GM03348 (cell line): ENCODE data around the gene SOWAHC.
A peak's percentile ranks its signal among the peaks of the same experiment; 100 is the strongest.
"Not testable (repeated sequence)": the region's sequence is repeated elsewhere in the genome, so short reads cannot be mapped to it uniquely, and the experiment has no call there.

ENCODE experiments used
- DNase-seq: peaks from one replicate; pipeline ENCODE4 v3.0.0; 2012; ENCODE audit warnings: low spot score

SOWAHC gene

GRCh38 chr2:109613922-109614714 lies at the start of gene SOWAHC, which contains the start of gene SEPTIN10:
SOWAHC (plus strand) TSS chr2:109614364; CDS start chr2:109614490, 126 bp downstream.
SEPTIN10 (minus strand) TSS chr2:109613966; CDS start chr2:109613827, 139 bp downstream.
- DNase-seq: peak; percentile 99

GRCh38 chr2:109575373-109575772 lies 38.8 kb upstream of the SOWAHC start:
- DNase-seq: no peak

GRCh38 chr2:109577630-109578029 lies 36.5 kb upstream of the SOWAHC start:
- not testable (repeated sequence) for DNase-seq

- DNase-seq: no peak
These were observed 31.0 kb upstream of the SOWAHC start for GRCh38 chr2:109582928-109583895.

GRCh38 chr2:109586687-109587086 lies 27.5 kb upstream of the SOWAHC start:
- no peak for DNase-seq

GRCh38 chr2:109591206-109591605 lies 23.0 kb upstream of the SOWAHC start:
- no peak for DNase-seq

- no peak for DNase-seq
These were observed 21.3 kb upstream of the SOWAHC start for GRCh38 chr2:109592905-109593304.

GRCh38 chr2:109594246-109594885 lies 19.8 kb upstream of the SOWAHC start:
- DNase-seq: no peak

GRCh38 chr2:109595644-109596043 lies 18.5 kb upstream of the SOWAHC start:
- no peak for DNase-seq

- no peak for DNase-seq
These were observed 16.9 kb upstream of the SOWAHC start for GRCh38 chr2:109597283-109597682.

- no peak for DNase-seq
These were observed 12.4 kb upstream of the SOWAHC start for GRCh38 chr2:109601783-109602182.

GRCh38 chr2:109602617-109603188 lies 11.5 kb upstream of the SOWAHC start:
- no peak for DNase-seq

GRCh38 chr2:109604597-109604996 lies 9.6 kb upstream of the SOWAHC start:
- DNase-seq: no peak

GRCh38 chr2:109607766-109608165 lies 6.4 kb upstream of the SOWAHC start:
- DNase-seq: peak; percentile 31

- DNase-seq: peak; percentile 33
These were observed 4.7 kb upstream of the SOWAHC start for GRCh38 chr2:109609352-109610024.

GRCh38 chr2:109611467-109612095 lies 2.6 kb upstream of the SOWAHC start:
- no peak for DNase-seq

- DNase-seq: peak; percentile 70
These were observed 863 bp upstream of the SOWAHC start for GRCh38 chr2:109613081-109613921.

GRCh38 chr2:109614715-109615636 lies 812 bp downstream of the SOWAHC start:
- DNase-seq: peak; percentile 28
